SU-DHL-6 (cell line): ENCODE results near the gene ZCCHC24.

Experiments
- EZH2phosphoT487 ChIP-seq: fragments of 200-600 bp; sonication (generic), shearing (Covaris generic); conservative IDR thresholded peaks from 2 replicates; pipeline ENCODE4 v1.6.1; 2018; ENCODE audit warnings: mild to moderate bottlenecking, antibody characterized with exemption, low read length, moderate library complexity, mixed read lengths
- TF ChIP-seq, protein P1 (sequence below): fragments of 200-600 bp; sonication (generic); IDR thresholded peaks from one replicate; pipeline ENCODE4 v1.5.1; 2017; ENCODE audit warnings: antibody characterized with exemption, mild to moderate bottlenecking, low read length, moderate library complexity; ENCODE audit not compliant: insufficient read depth, poor library complexity, severe bottlenecking

DNA sequence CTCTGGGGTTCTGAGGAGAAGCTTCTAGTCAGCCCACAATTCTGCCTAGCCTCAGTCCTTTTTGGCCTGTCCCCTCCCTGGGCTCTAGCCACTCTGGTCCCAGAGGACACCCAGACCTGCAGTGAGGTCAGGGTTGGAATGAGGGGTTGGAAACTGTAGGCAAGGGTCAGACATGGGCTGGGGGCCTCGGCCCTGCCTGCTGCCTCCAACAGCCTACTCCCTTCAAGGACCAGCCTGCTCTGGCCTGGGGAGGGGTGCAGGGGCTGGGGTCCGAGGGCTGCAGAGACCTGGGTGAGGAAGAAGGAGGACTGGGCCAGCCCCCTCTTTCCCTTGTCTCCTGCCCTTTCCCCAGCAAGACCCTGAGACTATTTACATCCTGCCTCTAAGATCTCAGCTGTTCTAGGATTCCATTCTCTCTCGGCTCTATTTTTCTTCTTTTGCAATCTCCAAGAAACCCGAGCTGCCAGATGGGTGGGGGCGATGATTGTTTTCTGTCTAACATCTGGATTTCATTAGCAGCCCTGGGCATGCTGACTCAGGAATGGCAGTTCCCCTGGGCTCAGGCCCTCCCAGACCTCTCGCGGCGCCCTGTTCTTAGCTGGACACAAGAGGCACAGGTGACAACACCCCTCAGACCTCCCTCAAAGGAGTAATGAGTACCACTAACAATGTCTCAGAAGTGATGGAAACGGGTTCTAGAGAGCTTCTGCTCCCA is 23.1 kb downstream of the ZCCHC24 start:
- TF ChIP-seq, protein P1, sequence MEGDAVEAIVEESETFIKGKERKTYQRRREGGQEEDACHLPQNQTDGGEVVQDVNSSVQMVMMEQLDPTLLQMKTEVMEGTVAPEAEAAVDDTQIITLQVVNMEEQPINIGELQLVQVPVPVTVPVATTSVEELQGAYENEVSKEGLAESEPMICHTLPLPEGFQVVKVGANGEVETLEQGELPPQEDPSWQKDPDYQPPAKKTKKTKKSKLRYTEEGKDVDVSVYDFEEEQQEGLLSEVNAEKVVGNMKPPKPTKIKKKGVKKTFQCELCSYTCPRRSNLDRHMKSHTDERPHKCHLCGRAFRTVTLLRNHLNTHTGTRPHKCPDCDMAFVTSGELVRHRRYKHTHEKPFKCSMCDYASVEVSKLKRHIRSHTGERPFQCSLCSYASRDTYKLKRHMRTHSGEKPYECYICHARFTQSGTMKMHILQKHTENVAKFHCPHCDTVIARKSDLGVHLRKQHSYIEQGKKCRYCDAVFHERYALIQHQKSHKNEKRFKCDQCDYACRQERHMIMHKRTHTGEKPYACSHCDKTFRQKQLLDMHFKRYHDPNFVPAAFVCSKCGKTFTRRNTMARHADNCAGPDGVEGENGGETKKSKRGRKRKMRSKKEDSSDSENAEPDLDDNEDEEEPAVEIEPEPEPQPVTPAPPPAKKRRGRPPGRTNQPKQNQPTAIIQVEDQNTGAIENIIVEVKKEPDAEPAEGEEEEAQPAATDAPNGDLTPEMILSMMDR = no peak
- TF ChIP-seq EZH2phosphoT487 = no peak
